Activated naive CD4-positive, alpha-beta T cell treated with anti-CD3 and anti-CD28 coated beads for 36 hours (primary cell): ENCODE data around the gene FGF21. TPM values are rescaled to one million over a fixed set of nuclear protein-coding genes. Genes with fewer than 3 reads are reported as not detected.

Source experiments
- CTCF ChIA-PET: fragments of 350-600 bp; sonication (Branson Sonifier 250); formaldehyde crosslinking; loops from one replicate; lab custom pipeline; 2021; ENCODE audit warnings: antibody characterized with exemption; lab: Charles Lee
- DNase-seq: peaks from one replicate; pipeline ENCODE4 v3.0.0-alpha.2; 2020
- H3K27ac Mint-ChIP-seq: one replicate; pipeline ENCODE4 v1.8.0; 2021; ENCODE audit warnings: mild to moderate bottlenecking, mixed read lengths
- H3K27me3 Mint-ChIP-seq: one replicate; pipeline ENCODE4 v1.8.0; 2021; ENCODE audit warnings: low read depth, mixed read lengths
- H3K36me3 Mint-ChIP-seq: one replicate; pipeline ENCODE4 v1.8.0; 2021; ENCODE audit warnings: low read depth, mixed read lengths
- H3K4me1 Mint-ChIP-seq: one replicate; pipeline ENCODE4 v1.8.0; 2021; ENCODE audit warnings: low read depth, mixed read lengths
- H3K4me3 Mint-ChIP-seq: one replicate; pipeline ENCODE4 v1.8.0; 2021; ENCODE audit warnings: mild to moderate bottlenecking, moderate library complexity, mixed read lengths
- H3K9me3 Mint-ChIP-seq: one replicate; pipeline ENCODE4 v1.8.0; 2021; ENCODE audit warnings: mixed read lengths
- intact Hi-C: fragments of 100-400 bp; cut with micrococcal nuclease; formaldehyde crosslinking; loops from one replicate; pipeline ENCODE4 v1.15.1; 2023
- total RNA-seq, 2 experiments: library from RNA; stranded (reverse); gene quantifications; one replicate each; pipeline ENCODE4 v1.2.3, GENCODE V29; 2021

The FGF21 gene
- total RNA-seq, 2 experiments from 2014 or later, result not detected

DNA sequence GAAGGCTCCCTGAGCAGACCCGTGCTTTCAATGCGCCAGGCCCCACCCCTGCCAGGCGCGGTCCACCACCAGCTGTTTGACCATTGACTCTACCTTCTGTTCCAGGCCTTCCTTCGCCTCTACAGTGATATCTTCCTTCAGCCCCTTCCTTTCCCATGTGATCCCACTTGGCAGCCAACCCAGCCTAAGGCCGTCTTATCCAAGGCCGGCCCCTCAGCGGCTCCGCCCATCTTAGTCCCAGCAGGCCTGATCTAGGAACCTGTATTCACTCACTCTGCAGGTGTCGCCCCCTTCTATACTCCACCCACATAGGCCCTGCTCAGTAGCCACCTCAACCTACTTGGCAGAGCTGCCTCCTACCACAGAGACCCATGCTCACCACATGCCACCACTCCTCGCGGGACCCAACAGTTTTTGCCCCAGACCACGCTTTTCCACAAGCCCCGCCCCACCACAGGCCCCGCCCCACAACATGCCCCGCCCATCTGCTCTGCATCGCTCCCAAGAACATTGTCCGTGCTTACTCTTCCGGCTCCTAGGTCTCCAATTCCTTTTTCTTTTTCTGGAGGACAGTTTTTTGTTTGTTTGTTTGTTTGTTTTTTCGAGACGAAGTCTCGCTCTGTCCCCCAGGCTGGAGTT lies 17.8 kb upstream of the FGF21 start:
- Mint-ChIP-seq H3K4me3 (no peak overlapping the region), H3K27me3 (peaks cover 10% of the 10 kb centered on the region), H3K27ac (no peak overlapping the region), H3K36me3 (no peaks in the 10 kb centered on the region), H3K4me1 (peaks cover 17% of the 10 kb centered on the region), H3K9me3 (no peaks in the 10 kb centered on the region)
- CTCF ChIA-PET, result interaction anchor here (2.6 kb wide), 1 partner anchor 92 kb away, joined by 13 read pairs; the partner anchor contains the start of gene CA11
- DNase-seq, result no peak
- intact Hi-C loops, result no loop called here

DNA sequence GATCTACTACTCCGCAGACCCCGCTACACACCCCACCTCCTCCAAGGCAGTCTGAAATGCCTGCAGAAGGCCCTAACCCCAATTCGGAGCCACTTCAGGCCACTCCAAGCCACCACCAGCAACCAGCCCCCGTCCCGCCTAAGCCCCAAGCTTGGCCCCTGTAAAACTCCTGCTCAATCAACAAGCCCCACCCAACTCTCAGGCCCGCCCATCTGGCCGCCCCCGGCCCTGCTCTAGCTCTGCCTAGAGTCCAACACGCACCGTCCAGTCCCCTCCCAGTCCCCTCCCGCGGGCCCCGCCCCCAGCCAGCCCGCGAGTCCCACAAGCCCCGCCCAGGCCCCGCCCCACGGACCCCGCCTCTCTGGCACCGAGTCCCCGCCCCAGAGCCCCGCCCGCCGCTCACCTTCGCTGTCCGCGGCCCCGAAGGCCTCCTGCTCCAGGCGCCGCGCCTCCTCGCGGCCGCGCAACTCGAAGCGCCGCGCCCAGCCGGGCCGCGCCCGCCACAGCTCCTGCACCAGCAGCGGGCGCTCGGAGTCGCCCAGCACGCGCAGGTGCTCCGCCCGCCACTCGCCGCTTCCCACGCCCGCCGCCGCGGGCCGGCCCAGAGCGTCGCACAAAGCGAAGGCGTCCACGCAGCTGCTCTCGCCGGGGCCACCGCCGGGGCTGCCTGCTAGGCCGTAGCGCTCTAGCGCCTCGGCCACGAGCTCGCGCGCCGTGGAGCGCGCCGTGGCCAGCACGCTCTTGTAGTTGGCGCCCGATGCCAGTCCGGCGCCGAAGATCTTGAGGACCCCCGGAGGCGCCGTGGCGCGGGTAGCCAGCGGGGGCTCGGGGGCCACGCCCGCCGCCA lies 16.5 kb upstream of the FGF21 start:
- DNase-seq, result peak; percentile 96
- Mint-ChIP-seq H3K4me1 (peaks cover 17% of the 10 kb centered on the region), H3K27me3 (peaks cover 10% of the 10 kb centered on the region), H3K9me3 (no peaks in the 10 kb centered on the region), H3K27ac (no peak overlapping the region), H3K4me3 (peak overlapping the region; percentile 56), H3K36me3 (no peaks in the 10 kb centered on the region)
- intact Hi-C loops, result loop anchor here (1.0 to 2.0 kb wide), 4 partner anchors 24 to 416 kb away; partner anchors contain the start of gene CA11
- CTCF ChIA-PET, result interaction anchor here (1.0 to 2.6 kb wide), 6 partner anchors 12 to 106 kb away, joined by 3 to 13 read pairs (median 4); partner anchors contain the start of gene CA11

GRCh38 chr19:48739404-48740163 lies 15.7 kb upstream of the FGF21 start:
- no peak for DNase-seq
- no peak overlapping the region for H3K27ac Mint-ChIP-seq
- peak overlapping the region; percentile 21 for H3K4me3 Mint-ChIP-seq
- H3K36me3 Mint-ChIP-seq, result no peaks in the 10 kb centered on the region
- peaks cover 17% of the 10 kb centered on the region for H3K4me1 Mint-ChIP-seq
- H3K27me3 Mint-ChIP-seq, result peaks cover 10% of the 10 kb centered on the region
- no peaks in the 10 kb centered on the region for H3K9me3 Mint-ChIP-seq
- intact Hi-C loops, result loop anchor here (2.0 kb wide), 2 partner anchors 93 to 417 kb away; partner anchors contain the start of gene CA11
- CTCF ChIA-PET, result interaction anchor here (0.6 to 2.6 kb wide), 6 partner anchors 12 to 107 kb away, joined by 3 to 13 read pairs (median 6); partner anchors contain the start of gene CA11

GRCh38 chr19:48740164-48740972 lies 15.0 kb upstream of the FGF21 start, which contains the start of gene RASIP1:
Gene RASIP1 (minus strand): TSS chr19:48740610. CDS start chr19:48740282, 328 bp downstream.
- H3K4me3 Mint-ChIP-seq, result peak within 1 kb of the TSS; percentile 21
- H3K4me1 Mint-ChIP-seq, result peaks cover 17% of the 10 kb centered on the region
- H3K27ac Mint-ChIP-seq, result no peak within 1 kb of the TSS
- DNase-seq, result no peak
- peaks cover 12% of the 10 kb centered on the region for H3K27me3 Mint-ChIP-seq
- intact Hi-C loops, result no loop called here
- no peaks in the 10 kb centered on the region for H3K9me3 Mint-ChIP-seq
- no peaks in the 10 kb centered on the region for H3K36me3 Mint-ChIP-seq
- CTCF ChIA-PET, result interaction anchor here (0.6 to 2.6 kb wide), 4 partner anchors 11 to 95 kb away, joined by 3 to 13 read pairs (median 8); partner anchors contain the start of gene CA11

DNA sequence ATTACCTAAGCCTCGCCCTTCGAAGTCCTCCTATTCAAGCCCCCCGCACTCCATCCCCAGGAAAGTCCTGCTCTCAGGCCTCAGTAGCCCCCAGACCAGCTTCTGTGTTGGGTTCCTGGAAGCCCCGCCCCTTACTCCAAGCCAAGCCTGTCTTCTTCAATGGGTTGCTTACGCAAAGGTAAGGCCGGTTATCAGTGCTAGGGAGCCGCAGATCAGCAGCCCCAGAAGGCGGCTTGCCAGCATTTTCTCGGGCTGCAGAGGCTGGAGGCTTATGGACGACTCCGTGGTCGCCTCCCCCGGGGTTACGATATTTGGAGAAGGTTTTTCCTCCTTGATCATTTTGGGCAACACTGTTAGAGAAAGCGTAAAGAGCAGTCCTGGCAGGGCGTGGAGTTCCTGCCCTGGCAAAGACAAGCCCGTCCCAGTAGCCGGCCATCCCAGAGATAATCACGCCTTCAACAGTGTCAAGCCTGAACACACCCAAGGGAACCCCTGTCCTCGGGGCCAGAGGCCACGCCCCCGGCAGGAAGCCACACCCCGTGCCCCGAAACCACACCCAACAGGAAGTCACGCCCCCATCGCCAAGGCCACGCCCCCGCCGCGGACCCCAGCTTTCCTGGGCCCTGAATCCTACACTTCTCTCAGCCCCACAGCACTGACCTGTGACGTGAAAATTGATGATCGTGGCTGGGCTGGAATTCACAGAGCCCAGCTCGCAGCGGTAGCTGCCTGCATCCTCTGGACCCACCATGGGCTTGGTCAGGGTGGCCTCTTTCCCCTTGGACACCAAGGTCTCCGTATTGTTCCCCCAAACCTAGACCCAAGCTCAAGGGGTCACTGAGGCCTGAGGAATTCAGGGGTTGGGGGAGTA lies 14.0 kb upstream of the FGF21 start:
- peaks cover 24% of the 10 kb centered on the region for H3K4me1 Mint-ChIP-seq
- H3K4me3 Mint-ChIP-seq, result no peak overlapping the region
- H3K36me3 Mint-ChIP-seq, result no peaks in the 10 kb centered on the region
- H3K27ac Mint-ChIP-seq, result no peak overlapping the region
- CTCF ChIA-PET, result interaction anchor here (0.6 to 1.1 kb wide), 2 partner anchors 90 to 101 kb away, joined by 3 read pairs; no protein-coding TSS in a partner anchor
- H3K27me3 Mint-ChIP-seq, result peaks cover 17% of the 10 kb centered on the region
- H3K9me3 Mint-ChIP-seq, result no peaks in the 10 kb centered on the region
- DNase-seq, result peak; percentile 45
- intact Hi-C loops, result no loop called here

- H3K27me3 Mint-ChIP-seq, result peaks cover 17% of the 10 kb centered on the region
These were observed 13.2 kb upstream of the FGF21 start for GRCh38 chr19:48742096-48742495.

DNA sequence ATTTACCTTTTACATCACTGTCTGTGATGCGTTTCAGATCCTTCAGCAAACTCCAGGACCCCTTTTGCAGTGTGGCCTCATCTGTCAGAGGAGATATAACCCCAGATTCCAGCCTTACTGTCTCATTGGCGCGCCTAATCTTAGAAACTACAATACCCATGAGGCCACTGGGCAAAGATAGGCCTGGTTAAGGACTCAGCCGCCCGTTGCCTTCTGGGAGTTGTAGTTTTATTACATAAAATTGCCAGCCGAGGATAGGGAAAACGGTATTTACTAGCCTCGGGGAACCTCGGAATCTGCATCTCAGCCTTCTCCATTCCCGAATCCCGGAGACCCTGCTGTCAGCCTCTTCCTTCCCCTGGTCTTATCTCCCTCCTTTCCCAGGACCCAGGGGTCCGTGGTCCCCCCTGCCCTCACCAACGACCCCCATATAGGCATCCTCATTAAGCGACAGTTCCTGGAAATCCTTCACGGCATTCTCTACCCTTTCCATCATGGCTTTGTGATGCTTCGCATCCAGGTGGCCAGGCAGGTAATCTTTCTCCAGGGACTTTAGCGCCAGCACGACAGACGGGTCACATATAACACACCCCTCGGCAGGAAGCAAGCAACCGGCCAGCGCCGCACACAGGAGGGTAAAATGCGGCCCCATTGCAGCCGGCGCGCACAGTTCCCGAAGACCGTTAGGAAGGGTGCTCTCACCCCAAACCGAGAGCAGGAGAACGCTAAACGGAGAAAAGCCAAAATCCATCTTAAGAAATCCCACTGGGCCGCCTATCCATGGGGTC lies 9.9 kb upstream of the FGF21 start:
- Mint-ChIP-seq H3K36me3 (no peaks in the 10 kb centered on the region), H3K4me1 (peaks cover 19% of the 10 kb centered on the region), H3K27ac (no peak overlapping the region), H3K27me3 (peaks cover 10% of the 10 kb centered on the region), H3K9me3 (no peaks in the 10 kb centered on the region), H3K4me3 (peak overlapping the region; percentile 20)
- intact Hi-C loops, result loop anchor here (5.0 kb wide), 1 partner anchor 573 kb away; the partner anchor contains the start of genes LIG1 and ZSWIM9
- CTCF ChIA-PET, result interaction anchor here (0.5 kb wide), 1 partner anchor 90 kb away, joined by 3 read pairs; no protein-coding TSS in a partner anchor
- peak; percentile 69 for DNase-seq

More at GRCh38 chr19:48742096-48742495, 13.2 kb upstream of the FGF21 start:
- Mint-ChIP-seq H3K36me3 (no peaks in the 10 kb centered on the region), H3K4me1 (peaks cover 28% of the 10 kb centered on the region), H3K9me3 (no peaks in the 10 kb centered on the region), H3K27ac (no peak overlapping the region), H3K4me3 (no peak overlapping the region)
- DNase-seq, result no peak
- intact Hi-C loops, result no loop called here
- CTCF ChIA-PET, result interaction anchor here (1.1 kb wide), 1 partner anchor 100 kb away, joined by 3 read pairs; no protein-coding TSS in a partner anchor

DNA sequence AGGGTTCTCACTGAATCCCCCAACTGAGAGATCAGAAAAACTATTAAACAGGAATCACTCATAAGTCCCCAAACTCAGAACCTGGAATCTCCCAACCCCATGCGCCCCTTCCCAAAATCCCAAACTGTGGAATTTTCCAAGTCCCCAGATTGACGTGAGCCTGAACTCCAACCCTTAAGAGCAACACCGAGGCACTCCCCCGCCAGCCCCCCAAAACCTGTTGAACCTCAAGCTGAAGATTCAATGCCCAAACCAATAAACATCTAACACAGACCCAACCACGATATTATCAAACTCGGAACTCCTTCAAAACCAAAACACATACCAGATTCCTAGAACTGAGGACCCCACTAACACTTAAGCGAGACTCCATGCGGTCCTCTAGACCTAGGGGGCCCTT lies 9.2 kb upstream of the FGF21 start:
- no peak overlapping the region for H3K4me3 Mint-ChIP-seq
- DNase-seq, result no peak
- CTCF ChIA-PET, result interaction anchor here (1.0 kb wide), 1 partner anchor 49 kb away, joined by 3 read pairs; no protein-coding TSS in a partner anchor
- peaks cover 9% of the 10 kb centered on the region for H3K27me3 Mint-ChIP-seq
- H3K4me1 Mint-ChIP-seq, result peaks cover 14% of the 10 kb centered on the region
- no peaks in the 10 kb centered on the region for H3K36me3 Mint-ChIP-seq
- no peaks in the 10 kb centered on the region for H3K9me3 Mint-ChIP-seq
- intact Hi-C loops, result loop anchor here (5.0 kb wide), 1 partner anchor 574 kb away; the partner anchor contains the start of genes LIG1 and ZSWIM9
- H3K27ac Mint-ChIP-seq, result no peak overlapping the region

- CTCF ChIA-PET, result interaction anchor here (0.6 to 1.0 kb wide), 4 partner anchors 48 to 349 kb away, joined by 3 read pairs; no protein-coding TSS in a partner anchor
- Mint-ChIP-seq H3K4me1 (peaks cover 15% of the 10 kb centered on the region), H3K36me3 (no peaks in the 10 kb centered on the region), H3K4me3 (peak within 1 kb of the TSS; percentile 34), H3K27me3 (peaks cover 12% of the 10 kb centered on the region), H3K9me3 (no peaks in the 10 kb centered on the region), H3K27ac (no peak within 1 kb of the TSS)
- peak; percentile 73 for DNase-seq
- intact Hi-C loops, result loop anchor here (5.0 kb wide), 1 partner anchor 575 kb away; the partner anchor contains the start of genes LIG1 and ZSWIM9
These were observed 8.4 kb upstream of the FGF21 start, which contains the start of gene IZUMO1 for GRCh38 chr19:48746738-48747575. Gene IZUMO1 (minus strand): TSS chr19:48746909. CDS start chr19:48745859, 1,050 bp downstream.
